A549 (cell line): ENCODE data around the gene CELF5.

ENCODE experiments used
- BHLHE40 ChIP-seq: IDR thresholded peaks from 2 replicates; pipeline ENCODE4 v1.6.1; 2012; ENCODE audit warnings: low read depth, low read length, inconsistent platforms
- CEBPB ChIP-seq, 2 experiments: fragments of >200 bp in 1 of 2; sonication (Bioruptor Twin) in 1 of 2; formaldehyde crosslinking in 1 of 2; IDR thresholded peaks; 2 replicates each; pipeline ENCODE4 v1.6.1; 2012 to 2016
- HDAC2 ChIP-seq: fragments of 200-600 bp; sonication (generic); IDR thresholded peaks from 2 replicates; pipeline ENCODE4 v1.6.1; 2016
- NFE2L2 ChIP-seq: fragments of 150-350 bp; conservative IDR thresholded peaks from 2 replicates; pipeline ENCODE4 v1.6.1; 2014; ENCODE audit warnings: low read length
- NR3C1 ChIP-seq: fragments of >200 bp; sonication (Bioruptor Twin); formaldehyde crosslinking; IDR thresholded peaks from 3 replicates; pipeline ENCODE4 v1.6.1; 2017
- POLR2A ChIP-seq: IDR thresholded peaks from 2 replicates; pipeline ENCODE4 v1.6.1; 2012; ENCODE audit warnings: mild to moderate bottlenecking, low read length
- RFX5 ChIP-seq: fragments of 450-650 bp; IDR thresholded peaks from 2 replicates; pipeline ENCODE4 v1.7.1; 2014; ENCODE audit warnings: antibody characterized with exemption, mild to moderate bottlenecking, moderate library complexity
- RNF2 ChIP-seq: fragments of 200-600 bp; sonication (generic); IDR thresholded peaks from 2 replicates; pipeline ENCODE4 v1.6.1; 2016; ENCODE audit warnings: low read depth, mild to moderate bottlenecking, antibody characterized with exemption, moderate library complexity, borderline replicate concordance
- SMC3 ChIP-seq: fragments of >200 bp; sonication (Bioruptor Twin); formaldehyde crosslinking; IDR thresholded peaks from 3 replicates; pipeline ENCODE4 v1.6.1; 2018; ENCODE audit warnings: inconsistent platforms
- ZNF302 ChIP-seq: fragments of 250-450 bp; sonication (Bioruptor Pico); IDR thresholded peaks from 2 replicates; pipeline ENCODE4 v1.9.0; 2021; ENCODE audit warnings: inconsistent platforms, mild to moderate bottlenecking, moderate library complexity
- TF ChIP-seq, protein P1 (sequence below): fragments of >200 bp; sonication (Bioruptor Twin); formaldehyde crosslinking; IDR thresholded peaks from 3 replicates; pipeline ENCODE4 v1.5.1; 2016
- TF ChIP-seq, protein P2 (sequence below): IDR thresholded peaks from 2 replicates; pipeline ENCODE4 v1.6.1; 2012

DNA sequence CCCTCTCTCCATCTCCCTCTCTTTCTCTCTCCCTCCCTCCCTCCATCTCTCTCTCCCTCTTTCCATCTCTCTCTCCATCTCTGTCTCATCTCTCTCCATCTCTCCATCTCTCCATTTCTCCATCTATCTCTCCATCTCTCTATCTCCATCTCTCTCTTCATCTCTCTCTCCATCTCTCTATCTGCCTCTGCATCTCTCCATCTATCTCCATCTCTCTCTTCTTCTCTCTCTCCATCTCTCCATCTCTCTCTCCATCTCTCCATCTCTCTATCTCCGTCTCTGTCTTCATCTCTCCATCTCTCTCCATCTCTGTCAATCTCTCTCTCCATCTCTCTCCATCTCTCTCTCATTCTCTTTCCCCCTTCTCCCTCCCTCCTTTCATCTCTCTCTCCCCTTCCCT is 85.8 kb downstream of the CELF5 start:
- TF ChIP-seq, protein P1, sequence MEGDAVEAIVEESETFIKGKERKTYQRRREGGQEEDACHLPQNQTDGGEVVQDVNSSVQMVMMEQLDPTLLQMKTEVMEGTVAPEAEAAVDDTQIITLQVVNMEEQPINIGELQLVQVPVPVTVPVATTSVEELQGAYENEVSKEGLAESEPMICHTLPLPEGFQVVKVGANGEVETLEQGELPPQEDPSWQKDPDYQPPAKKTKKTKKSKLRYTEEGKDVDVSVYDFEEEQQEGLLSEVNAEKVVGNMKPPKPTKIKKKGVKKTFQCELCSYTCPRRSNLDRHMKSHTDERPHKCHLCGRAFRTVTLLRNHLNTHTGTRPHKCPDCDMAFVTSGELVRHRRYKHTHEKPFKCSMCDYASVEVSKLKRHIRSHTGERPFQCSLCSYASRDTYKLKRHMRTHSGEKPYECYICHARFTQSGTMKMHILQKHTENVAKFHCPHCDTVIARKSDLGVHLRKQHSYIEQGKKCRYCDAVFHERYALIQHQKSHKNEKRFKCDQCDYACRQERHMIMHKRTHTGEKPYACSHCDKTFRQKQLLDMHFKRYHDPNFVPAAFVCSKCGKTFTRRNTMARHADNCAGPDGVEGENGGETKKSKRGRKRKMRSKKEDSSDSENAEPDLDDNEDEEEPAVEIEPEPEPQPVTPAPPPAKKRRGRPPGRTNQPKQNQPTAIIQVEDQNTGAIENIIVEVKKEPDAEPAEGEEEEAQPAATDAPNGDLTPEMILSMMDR: no peak
- no peak for TF ChIP-seq SMC3
- no peak for TF ChIP-seq POLR2A
- TF ChIP-seq RFX5: no peak
- no peak for TF ChIP-seq ZNF302 (CRISPR knock-in tag)
- TF ChIP-seq BHLHE40: no peak
- no peak for TF ChIP-seq CEBPB (IDR thresholded peaks at IDR 0.05)
- no peak for TF ChIP-seq NR3C1
- no peak for TF ChIP-seq HDAC2
- TF ChIP-seq, protein P2, sequence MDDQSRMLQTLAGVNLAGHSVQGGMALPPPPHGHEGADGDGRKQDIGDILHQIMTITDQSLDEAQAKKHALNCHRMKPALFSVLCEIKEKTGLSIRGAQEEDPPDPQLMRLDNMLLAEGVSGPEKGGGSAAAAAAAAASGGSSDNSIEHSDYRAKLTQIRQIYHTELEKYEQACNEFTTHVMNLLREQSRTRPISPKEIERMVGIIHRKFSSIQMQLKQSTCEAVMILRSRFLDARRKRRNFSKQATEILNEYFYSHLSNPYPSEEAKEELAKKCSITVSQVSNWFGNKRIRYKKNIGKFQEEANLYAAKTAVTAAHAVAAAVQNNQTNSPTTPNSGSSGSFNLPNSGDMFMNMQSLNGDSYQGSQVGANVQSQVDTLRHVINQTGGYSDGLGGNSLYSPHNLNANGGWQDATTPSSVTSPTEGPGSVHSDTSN: no peak
- TF ChIP-seq RNF2: no peak
- no peak for TF ChIP-seq NFE2L2
